HG03354 (cell line): ENCODE results near the gene MMP19.
"Not testable (repeated sequence)": the region's sequence is repeated elsewhere in the genome, so short reads cannot be mapped to it uniquely, and the experiment has no call there.

ENCODE experiments used
- ATAC-seq: cut with Tn5 transposase; IDR thresholded peaks from one replicate; pipeline ENCODE4 v1.9.1; 2021; ENCODE audit warnings: mild to moderate bottlenecking; ENCODE audit not compliant: unreplicated experiment, poor library complexity, severe bottlenecking

MMP19 gene

GRCh38 chr12:55842681-55843429 is at the start of gene MMP19:
Gene MMP19 (minus strand): TSS chr12:55842936. CDS start chr12:55842830, 106 bp downstream.
- no peak for ATAC-seq

GRCh38 chr12:55891310-55891709 is 48.6 kb upstream of the MMP19 start:
- no peak for ATAC-seq

GRCh38 chr12:55885113-55885512 is 42.4 kb upstream of the MMP19 start:
- no peak for ATAC-seq

GRCh38 chr12:55877824-55878223 is 35.1 kb upstream of the MMP19 start:
- no peak for ATAC-seq

GRCh38 chr12:55875704-55876467 is 33.1 kb upstream of the MMP19 start:
- no peak for ATAC-seq

GRCh38 chr12:55874443-55874842 is 31.7 kb upstream of the MMP19 start:
- ATAC-seq, result no peak

- not testable (repeated sequence) for ATAC-seq
These were observed 23.8 kb upstream of the MMP19 start for GRCh38 chr12:55866454-55867004.

- ATAC-seq, result no peak
These were observed 22.6 kb upstream of the MMP19 start for GRCh38 chr12:55865327-55865726.

- not testable (repeated sequence) for ATAC-seq
These were observed 20.2 kb upstream of the MMP19 start for GRCh38 chr12:55862931-55863330.

GRCh38 chr12:55862286-55862685 is 19.6 kb upstream of the MMP19 start:
- ATAC-seq, result no peak

- no peak for ATAC-seq
These were observed 19.1 kb upstream of the MMP19 start for GRCh38 chr12:55861871-55862270.

GRCh38 chr12:55861396-55861795 is 18.7 kb upstream of the MMP19 start:
- no peak for ATAC-seq

- no peak for ATAC-seq
These were observed 10.0 kb upstream of the MMP19 start for GRCh38 chr12:55852740-55853139.

GRCh38 chr12:55850893-55851292 is 8.2 kb upstream of the MMP19 start:
- ATAC-seq, result no peak

GRCh38 chr12:55850401-55850800 is 7.7 kb upstream of the MMP19 start:
- no peak for ATAC-seq

- no peak for ATAC-seq
These were observed 7.0 kb upstream of the MMP19 start for GRCh38 chr12:55849616-55850343.

GRCh38 chr12:55847603-55848291 is 5.0 kb upstream of the MMP19 start:
- no peak for ATAC-seq

- ATAC-seq, result no peak
These were observed 4.3 kb upstream of the MMP19 start for GRCh38 chr12:55847033-55847432.

- no peak for ATAC-seq
These were observed 3.2 kb upstream of the MMP19 start for GRCh38 chr12:55845785-55846496.
